Measurements from ENCODE around the gene PCTP. TPM values are rescaled to one million over a fixed set of nuclear protein-coding genes. Genes with fewer than 3 reads are reported as not detected.

The PCTP gene
- total RNA-seq, 4 donors from 2014 or later: 10.1 to 41.7 (median 13.3) TPM

DNA sequence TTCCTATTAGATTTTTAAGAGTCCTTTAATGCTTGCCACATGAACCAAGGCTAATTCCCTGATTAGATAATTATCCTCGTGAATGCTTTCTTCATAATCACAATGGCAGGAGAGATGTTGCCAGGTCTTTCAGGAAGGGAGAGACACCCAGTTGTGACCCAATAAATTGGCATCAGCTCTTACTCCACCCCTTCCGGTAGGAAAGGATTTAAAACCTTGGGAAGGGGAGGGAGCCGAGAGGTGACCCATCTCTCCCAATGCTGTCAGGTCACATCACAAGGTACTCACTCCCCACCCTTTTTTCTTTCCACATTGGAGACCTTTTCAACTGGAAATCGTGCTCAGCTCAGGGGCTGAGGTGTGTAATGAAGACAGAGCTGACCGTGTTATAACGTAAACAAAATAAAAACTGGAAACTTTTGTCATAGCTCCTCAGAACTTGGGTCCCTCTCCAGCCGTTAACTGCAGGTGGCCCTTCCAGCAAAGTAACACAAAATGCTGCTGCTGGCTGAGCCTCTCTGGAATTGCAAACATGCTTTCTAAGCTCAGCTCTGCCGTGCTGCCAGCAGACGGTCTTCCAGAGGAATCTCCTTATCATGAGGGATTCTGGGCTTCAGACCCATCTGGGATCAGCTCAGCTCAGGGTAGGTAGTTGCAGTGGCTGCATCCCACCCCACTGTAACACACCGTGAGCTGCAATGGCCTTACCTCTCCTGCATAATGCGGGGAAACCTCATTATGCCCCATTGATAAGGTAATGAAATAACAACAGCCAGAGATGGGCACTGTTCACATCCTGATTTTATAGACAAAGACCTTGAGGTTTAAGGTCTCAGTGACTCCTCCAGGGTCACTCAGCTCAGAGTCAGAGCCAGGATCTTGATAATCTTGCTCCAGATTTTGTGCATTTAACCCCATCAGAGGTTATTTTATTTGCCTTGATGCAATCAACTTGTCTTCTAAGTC, 43.8 kb upstream of the PCTP start:
- no peaks in the 10 kb centered on the region for H3K9me3 ChIP-seq
- ATAC-seq (no peak), DNase-seq (no peak)
- in situ Hi-C loops (cut with MboI; ENCODE audit: low sequenced_read_pairs in 4 of 4) (no loop called here), intact Hi-C loops (cut with DNase I; ENCODE audit: low total_unique reads) (no loop called here)
- peaks cover 48 to 55% of the 10 kb centered on the region in 2 donors for H3K4me1 ChIP-seq
- H3K36me3 ChIP-seq: no peaks in the 10 kb centered on the region
- H3K27me3 ChIP-seq: no peaks in the 10 kb centered on the region
- no peak overlapping the region for H3K4me3 ChIP-seq
- peak overlapping the region in 3 of 4 donors; percentile 24 to 64 (median 37) for H3K27ac ChIP-seq
- TF ChIP-seq, protein P1, sequence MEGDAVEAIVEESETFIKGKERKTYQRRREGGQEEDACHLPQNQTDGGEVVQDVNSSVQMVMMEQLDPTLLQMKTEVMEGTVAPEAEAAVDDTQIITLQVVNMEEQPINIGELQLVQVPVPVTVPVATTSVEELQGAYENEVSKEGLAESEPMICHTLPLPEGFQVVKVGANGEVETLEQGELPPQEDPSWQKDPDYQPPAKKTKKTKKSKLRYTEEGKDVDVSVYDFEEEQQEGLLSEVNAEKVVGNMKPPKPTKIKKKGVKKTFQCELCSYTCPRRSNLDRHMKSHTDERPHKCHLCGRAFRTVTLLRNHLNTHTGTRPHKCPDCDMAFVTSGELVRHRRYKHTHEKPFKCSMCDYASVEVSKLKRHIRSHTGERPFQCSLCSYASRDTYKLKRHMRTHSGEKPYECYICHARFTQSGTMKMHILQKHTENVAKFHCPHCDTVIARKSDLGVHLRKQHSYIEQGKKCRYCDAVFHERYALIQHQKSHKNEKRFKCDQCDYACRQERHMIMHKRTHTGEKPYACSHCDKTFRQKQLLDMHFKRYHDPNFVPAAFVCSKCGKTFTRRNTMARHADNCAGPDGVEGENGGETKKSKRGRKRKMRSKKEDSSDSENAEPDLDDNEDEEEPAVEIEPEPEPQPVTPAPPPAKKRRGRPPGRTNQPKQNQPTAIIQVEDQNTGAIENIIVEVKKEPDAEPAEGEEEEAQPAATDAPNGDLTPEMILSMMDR (IDR thresholded peaks at IDR 0.05 in 4 of 5, conservative IDR thresholded peaks at IDR 0.05 in 1 of 5): no peak
- peak in 1 of 2 donors; percentile 14 for TF ChIP-seq POLR2A (IDR thresholded peaks at IDR 0.05)

DNA sequence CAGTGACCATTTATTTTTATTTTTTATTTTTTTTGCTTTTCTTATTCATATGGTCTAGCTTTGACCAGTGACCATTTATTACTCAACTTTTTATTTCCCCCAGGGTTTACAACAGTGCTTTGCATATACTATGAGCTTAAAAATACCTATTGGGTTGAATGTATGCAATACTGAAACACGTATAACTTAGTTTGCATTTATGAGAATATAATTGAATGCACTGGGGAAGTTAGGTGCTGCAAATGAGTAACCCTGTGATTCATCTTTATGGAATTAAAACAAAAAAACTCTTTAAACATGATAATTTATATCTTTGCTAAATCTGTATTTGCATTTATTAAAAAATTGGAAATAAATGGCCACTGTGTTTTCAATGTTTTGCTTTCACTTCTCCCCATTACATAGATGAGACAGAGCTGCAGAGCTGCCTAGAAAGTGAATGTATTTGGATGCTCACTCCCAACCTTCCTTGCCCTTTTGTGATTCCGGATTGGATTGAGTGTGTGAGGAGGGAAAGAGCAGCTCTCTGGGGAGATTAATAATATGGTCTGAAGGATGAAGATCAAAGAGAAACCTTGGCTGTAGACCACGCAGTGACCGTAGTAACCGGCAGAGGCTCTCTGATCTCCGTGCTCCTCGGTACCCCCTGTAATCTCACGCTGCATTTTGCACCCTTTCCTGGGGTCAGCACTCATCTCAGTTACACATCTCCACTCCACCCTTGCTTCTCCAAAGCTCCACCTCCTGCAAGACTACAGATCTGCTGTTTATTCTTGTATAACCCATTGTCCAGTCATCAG, 42.5 kb upstream of the PCTP start:
- DNase-seq: no peak
- no peaks in the 10 kb centered on the region for H3K27me3 ChIP-seq
- no peak overlapping the region for H3K4me3 ChIP-seq
- ATAC-seq: no peak
- intact Hi-C loops (cut with DNase I; ENCODE audit: low total_unique reads) (no loop called here), in situ Hi-C loops (cut with MboI; ENCODE audit: low sequenced_read_pairs in 4 of 4) (no loop called here)
- H3K36me3 ChIP-seq: no peaks in the 10 kb centered on the region
- H3K27ac ChIP-seq: peak overlapping the region; percentile 88 to 96 (median 94)
- H3K4me1 ChIP-seq: peaks cover 48 to 55% of the 10 kb centered on the region in 2 donors
- TF ChIP-seq, protein P1 (IDR thresholded peaks at IDR 0.05 in 4 of 5, conservative IDR thresholded peaks at IDR 0.05 in 1 of 5): no peak
- TF ChIP-seq POLR2A (IDR thresholded peaks at IDR 0.05): no peak
- no peaks in the 10 kb centered on the region for H3K9me3 ChIP-seq

DNA sequence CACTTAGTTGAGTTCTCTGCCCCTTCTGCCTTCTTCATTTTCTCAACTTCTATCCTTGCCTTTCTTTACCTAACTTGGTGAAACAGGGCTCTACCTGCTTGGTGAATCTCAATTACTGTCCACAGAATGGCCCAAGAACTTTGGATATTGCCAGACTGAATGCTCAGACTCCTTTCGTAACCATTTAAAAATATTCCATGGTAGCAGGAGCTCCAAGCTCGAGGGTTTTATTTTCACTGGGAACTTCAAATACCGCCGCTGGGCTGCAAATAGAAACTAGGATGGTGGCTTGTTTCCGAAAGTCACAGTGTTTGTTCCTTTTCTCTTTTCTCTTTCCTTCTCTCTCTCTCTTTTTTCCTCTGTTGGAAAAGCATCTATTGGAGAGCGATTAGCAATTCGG, 41.4 kb upstream of the PCTP start:
- Histone ChIP-seq H3K9me3 (no peaks in the 10 kb centered on the region), H3K27ac (peak overlapping the region; percentile 88 to 96 (median 94)), H3K27me3 (no peaks in the 10 kb centered on the region), H3K4me1 (peaks cover 48 to 55% of the 10 kb centered on the region in 2 donors), H3K36me3 (no peaks in the 10 kb centered on the region), H3K4me3 (peak overlapping the region; percentile 40 to 48 (median 42))
- intact Hi-C loops (cut with DNase I; ENCODE audit: low total_unique reads) (no loop called here), in situ Hi-C loops (cut with MboI; ENCODE audit: low sequenced_read_pairs in 4 of 4) (no loop called here)
- TF ChIP-seq, protein P1 (IDR thresholded peaks at IDR 0.05 in 4 of 5, conservative IDR thresholded peaks at IDR 0.05 in 1 of 5): no peak
- no peak for TF ChIP-seq POLR2A (IDR thresholded peaks at IDR 0.05)
- DNase-seq (peak; percentile 44 to 49), ATAC-seq (peak; percentile 59 to 76)

DNA sequence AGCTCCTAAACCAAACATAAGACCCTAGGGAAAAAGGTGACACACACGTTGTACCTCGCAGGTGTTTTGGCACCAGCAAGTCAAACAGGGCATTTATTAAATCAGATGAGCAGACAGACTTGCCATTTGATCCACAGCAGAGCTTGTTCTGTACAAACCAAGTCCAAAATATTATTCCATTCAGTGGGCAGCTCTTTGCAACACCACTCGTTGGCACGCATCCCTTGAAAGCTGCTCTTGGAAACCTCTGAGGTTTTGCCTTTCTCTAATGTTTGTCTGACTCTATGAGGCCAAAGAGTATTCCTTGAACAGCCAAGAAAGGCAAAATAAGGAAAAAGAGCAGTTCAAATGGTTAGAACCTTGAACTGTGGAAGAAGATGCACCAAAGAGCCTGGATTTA, 40.9 kb upstream of the PCTP start:
- Histone ChIP-seq H3K9me3 (no peaks in the 10 kb centered on the region), H3K27me3 (no peaks in the 10 kb centered on the region), H3K4me1 (peaks cover 48 to 55% of the 10 kb centered on the region in 2 donors), H3K36me3 (no peaks in the 10 kb centered on the region), H3K27ac (peak overlapping the region; percentile 88 to 96 (median 94)), H3K4me3 (peak overlapping the region; percentile 40 to 48 (median 42))
- DNase-seq (peak; percentile 45 to 72), ATAC-seq (peak; percentile 68 to 71)
- TF ChIP-seq POLR2A (IDR thresholded peaks at IDR 0.05): no peak
- TF ChIP-seq, protein P1 (IDR thresholded peaks at IDR 0.05 in 4 of 5, conservative IDR thresholded peaks at IDR 0.05 in 1 of 5): no peak
- in situ Hi-C loops (cut with MboI; ENCODE audit: low sequenced_read_pairs in 4 of 4) (loop anchor here in 1 of 4 donors (10.0 kb wide), 1 partner anchor 65 kb away; no protein-coding TSS in a partner anchor), intact Hi-C loops (cut with DNase I; ENCODE audit: low total_unique reads) (loop anchor here (2.0 kb wide), 4 partner anchors 23 to 73 kb away; no protein-coding TSS in a partner anchor)

Data from gastrocnemius medialis (tissue), 4 donors.